Fibroblast of upper back skin (primary cell): ENCODE data around the gene TSPO.
A peak's percentile ranks its signal among the peaks of the same experiment; 100 is the strongest.
"Not testable (repeated sequence)": the region's sequence is repeated elsewhere in the genome, so short reads cannot be mapped to it uniquely, and the experiment has no call there.

Experiments
- DNase-seq: peaks from one replicate; pipeline ENCODE4 v3.0.0-alpha.2; 2013

TSPO gene

DNA sequence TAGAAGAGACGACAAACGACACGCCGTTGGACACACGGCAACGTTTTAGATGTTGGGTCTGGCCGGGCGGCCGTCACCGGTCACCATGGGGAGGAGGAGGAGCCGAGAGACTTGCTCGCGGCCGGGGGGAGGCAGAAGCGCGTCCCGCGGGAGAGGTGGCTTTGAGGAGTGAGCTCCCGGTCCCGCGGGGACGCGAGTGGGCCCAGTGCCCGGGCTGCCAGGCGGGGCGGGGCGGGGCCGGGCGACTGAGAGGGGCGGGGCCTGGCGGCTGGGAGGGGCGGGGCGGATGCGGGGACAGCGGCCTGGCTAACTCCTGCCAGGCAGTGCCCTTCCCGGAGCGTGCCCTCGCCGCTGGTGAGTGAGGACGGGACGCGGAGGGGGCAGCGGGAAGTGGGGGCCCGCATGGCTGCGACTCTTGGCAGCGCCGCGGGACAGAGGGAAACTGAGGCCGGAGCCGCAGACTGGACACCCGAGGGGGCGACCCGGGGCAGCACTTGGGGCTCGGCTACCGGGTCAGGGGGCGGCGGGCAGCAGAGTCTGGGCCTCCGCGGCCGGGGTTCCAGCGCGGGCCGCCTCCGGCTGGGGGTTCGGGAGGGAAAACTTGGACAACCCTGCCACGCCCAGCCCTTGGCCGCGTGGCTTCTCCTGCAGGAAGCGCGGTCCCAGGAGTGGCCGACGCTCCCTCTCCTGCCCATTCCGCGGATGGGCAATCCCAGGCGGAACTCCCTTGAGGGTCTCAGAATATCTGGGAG is at the start of gene TSPO:
Gene TSPO, plus strand, starts transcription at position 309 of the 752 bp plus-strand sequence. CDS start 7,680 bp downstream, outside the sequence.
- DNase-seq, result peak; percentile 47

GRCh38 chr22:43104056-43104625 is 47.2 kb upstream of the TSPO start:
- DNase-seq, result not testable (repeated sequence)

- DNase-seq, result not testable (repeated sequence)
Observed at GRCh38 chr22:43104950-43105349, 46.4 kb upstream of the TSPO start.

GRCh38 chr22:43106302-43106701 is 45.1 kb upstream of the TSPO start:
- DNase-seq, result no peak

DNA sequence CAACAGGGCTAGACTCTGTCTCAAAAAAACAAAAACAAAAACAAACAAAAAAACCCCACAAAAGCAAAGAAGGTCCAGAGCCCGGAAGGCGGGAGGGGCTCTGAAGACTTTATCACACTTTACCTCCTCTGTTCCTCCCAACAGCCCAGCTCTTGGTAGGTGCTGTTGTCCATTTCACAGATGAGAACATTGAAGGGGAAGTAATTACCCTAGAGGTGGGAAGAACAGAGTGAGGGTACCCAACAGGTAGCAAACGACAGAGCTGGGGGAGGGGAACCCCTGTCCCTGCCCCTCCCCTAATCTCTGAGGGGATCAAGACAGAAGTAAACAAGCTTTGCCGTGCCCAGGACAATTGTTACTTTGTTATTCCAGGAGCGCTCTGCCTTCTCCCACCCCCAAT is 41.8 kb upstream of the TSPO start:
- DNase-seq, result no peak

DNA sequence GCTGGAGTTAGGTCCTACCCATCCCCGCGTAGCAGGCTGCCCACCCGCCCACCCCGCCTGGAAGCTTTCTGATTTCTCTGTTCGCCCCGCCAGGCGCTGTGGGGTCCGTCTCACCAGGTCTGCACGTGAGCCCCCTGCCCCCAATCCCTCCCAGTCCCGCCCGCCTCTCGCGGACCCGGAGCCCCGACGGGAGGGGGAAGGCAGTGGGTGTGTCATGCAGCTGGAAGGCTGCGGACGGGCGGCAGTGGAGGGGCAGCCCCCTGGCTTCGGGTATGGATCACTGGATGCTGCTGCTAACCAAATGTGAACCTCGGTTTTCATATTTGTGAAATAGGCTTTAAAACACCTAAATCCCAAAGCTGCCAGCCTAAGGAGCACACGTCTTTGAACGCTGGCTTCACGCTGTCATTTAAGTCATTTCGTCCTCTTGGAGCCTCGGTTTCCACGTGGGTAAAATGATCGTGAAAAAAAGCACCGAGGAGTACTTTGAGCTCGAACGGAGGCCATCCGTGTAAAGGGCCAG is 41.4 kb upstream of the TSPO start:
- DNase-seq, result no peak

- no peak for DNase-seq
Observed at GRCh38 chr22:43110444-43110926, 40.9 kb upstream of the TSPO start, which contains the start of gene BIK. BIK (plus strand) TSS chr22:43110750; CDS start chr22:43124023, 13,273 bp downstream.

DNA sequence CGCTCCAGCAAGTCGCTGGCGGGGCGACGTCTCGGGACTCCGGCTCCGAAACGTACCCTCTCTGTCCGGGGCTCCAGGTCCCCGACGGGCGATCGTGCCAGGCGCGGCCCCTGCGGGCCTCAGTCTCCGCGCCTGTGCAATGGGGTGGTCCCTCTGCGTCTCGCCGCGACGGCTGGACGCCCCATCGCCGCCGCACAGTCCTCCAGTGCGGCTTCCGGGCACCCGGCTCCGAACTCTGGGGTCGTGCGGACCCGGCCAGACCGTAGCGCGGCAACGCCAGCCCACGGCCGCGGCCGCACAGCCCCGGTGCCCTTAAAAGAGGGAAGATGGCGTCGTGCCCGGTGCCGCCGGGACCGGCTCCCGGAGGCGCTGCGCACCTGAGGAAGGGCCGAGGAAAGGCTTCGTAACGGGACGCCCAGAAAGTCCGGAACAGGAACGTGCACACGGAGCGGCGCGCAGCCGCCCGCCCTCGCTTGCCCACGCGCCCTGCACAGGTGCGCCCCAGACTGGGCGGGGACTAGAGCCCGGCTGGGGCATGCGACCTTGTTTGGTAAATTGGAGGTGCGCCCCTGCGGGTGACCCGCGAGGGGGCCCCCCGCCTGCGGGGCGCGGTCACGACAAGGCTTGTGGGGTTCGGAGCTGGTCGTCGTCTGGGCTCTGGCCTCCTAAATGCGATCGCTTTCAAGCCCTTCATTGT is 40.3 kb upstream of the TSPO start:
- no peak for DNase-seq

GRCh38 chr22:43113526-43114251 is 37.7 kb upstream of the TSPO start:
- no peak for DNase-seq

DNA sequence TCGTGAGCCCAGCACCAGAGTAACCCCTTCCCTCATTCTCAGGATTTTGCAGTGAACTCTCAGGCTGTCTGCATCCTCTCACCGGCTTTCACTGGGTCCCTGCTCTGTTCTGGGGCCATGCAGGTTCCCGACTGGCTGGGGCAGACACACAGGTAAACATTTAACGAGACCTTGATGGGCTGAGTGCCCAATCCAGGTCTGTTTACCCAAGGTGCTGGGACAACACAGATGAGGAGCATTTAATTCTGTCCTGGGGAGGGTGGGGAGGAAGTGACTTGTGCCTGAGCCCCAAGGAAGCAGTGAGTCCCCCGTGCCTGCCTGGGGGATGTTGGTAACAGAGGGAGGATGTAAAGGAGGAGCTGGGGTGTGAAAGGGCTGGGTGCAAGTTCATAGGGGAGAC is 36.4 kb upstream of the TSPO start:
- no peak for DNase-seq

GRCh38 chr22:43116932-43117331 is 34.4 kb upstream of the TSPO start:
- no peak for DNase-seq

DNA sequence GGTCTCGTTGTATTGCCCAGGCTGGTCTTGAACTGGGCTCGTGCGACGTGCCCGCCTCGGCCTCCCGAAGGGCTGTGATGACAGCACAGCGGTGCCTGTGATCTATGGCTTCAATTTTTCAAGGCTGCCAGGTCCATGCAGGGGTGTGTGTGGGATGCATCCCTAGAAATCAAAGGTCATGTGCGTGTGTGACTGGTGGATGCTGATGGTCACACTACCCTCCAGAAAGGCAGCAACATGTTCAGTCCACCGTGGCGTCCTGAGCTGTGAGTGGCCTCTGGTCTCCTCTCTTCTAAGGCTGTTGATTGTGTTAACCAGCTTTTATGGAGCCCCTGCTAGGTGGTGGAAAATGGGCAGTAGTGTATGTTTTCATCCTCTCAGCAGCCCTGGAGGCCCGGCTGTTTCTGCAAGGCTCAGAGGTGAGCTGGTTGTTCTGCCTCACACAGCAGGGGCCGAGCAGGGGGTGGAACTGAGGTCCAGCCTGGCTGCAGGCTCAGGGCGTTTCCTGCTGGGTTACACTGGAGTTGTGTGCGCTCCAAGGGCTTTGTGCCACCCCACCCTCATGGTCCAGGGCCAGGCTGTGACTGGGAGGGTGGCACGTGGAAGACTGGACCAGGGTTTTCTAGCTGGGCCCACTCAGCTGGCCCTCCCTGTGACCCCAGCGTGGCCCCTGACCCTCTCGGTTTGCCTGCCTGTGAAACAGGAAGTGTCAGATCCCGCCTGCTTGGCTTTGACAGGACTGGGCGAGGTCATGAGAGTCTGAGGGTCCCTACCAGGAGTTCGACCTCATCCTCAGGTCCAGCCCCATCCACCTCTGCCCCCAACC is 33.1 kb upstream of the TSPO start:
- DNase-seq, result no peak

DNA sequence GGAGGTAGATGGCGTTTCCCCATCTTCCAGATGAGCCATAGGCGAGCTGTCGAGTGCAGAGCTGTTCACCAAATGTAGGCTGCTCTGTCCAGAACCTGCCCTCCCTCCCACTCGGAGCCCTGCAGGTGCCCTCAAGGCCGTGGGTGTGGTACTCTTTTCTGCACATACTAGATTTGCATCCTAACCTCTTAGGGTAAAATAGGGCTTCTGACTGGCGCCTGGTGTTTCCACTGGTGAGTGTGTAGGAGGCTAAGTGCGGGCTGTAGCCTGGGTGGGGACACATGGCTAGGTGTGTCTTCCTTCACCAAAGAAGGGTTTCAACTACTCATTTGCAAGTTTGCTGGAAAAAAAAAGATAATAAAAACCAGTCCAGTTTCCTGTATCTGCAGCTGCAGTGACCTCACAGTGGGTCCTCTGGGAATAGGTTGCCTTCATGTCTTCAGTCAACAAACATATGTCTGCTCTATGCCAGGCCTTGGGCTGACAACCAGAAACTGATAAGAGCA is 32.4 kb upstream of the TSPO start:
- no peak for DNase-seq

DNA sequence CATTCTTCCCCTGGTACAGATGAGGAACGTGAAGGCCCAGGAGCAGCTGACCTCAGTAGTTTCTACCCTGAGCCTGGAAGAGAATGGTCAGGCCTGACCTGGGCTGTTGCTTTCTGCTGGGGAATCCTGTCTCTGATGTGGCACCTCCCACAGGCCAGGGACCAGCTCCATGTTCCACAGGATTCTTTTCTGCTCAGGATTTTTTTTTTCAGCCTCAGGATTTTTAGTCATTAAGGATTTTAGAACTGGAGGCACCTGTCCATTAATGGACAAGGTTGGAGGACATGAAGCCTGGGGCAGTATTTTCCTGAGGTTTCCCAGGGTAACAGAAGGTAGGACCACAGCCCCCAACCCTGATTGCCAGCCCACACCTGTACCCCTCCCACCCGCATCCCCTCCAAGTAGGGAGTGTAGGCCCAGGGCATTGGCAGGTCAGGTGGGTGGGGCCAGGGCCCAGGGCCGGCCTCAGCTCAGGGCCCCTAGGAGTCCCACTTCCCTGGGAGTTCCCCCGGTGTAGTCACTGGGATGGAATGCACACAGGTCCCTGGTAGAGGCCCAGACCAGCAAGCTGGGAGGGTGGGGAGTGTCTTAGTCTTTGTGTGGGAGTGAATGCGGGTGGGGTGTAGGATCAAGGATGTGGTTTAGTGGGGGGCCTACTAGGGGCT is 24.7 kb upstream of the TSPO start:
- DNase-seq, result peak; percentile 75

- DNase-seq, result no peak
Observed at GRCh38 chr22:43127166-43127908, 24.0 kb upstream of the TSPO start.

- no peak for DNase-seq
Observed at GRCh38 chr22:43128116-43128515, 23.2 kb upstream of the TSPO start.

DNA sequence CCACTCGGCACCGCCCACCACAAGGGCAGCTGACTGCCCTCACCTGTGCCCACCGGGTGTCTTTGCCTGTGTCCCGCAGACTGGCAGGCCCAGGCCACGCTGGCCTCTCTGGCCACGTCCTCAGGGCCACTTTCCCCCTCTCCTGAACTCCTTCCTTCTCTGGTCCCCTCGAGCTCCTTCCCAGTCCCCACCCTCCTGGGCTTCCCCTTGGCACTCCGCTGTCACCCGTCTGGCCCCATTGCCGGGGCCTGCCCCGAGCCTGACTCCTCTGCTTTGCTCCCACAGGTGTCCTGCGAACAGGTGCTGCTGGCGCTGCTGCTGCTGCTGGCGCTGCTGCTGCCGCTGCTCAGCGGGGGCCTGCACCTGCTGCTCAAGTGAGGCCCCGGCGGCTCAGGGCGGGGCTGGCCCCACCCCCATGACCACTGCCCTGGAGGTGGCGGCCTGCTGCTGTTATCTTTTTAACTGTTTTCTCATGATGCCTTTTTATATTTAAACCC is 22.4 kb upstream of the TSPO start:
- no peak for DNase-seq

- DNase-seq, result no peak
Observed at GRCh38 chr22:43129426-43130425, 21.6 kb upstream of the TSPO start.
